HEK293 (cell line): ENCODE data around the gene GTF2IRD1.
A peak's percentile ranks its signal among the peaks of the same experiment; 100 is the strongest.

Source experiments
- CTCF ChIA-PET: fragments of 350-600 bp; formaldehyde crosslinking; extraction: SDS; loops from one replicate; lab custom pipeline; 2021; ENCODE audit warnings: antibody characterized with exemption; lab: Yijun Ruan, JAX
- POLR2A ChIA-PET: fragments of 300-600 bp; formaldehyde crosslinking; extraction: SDS; loops from one replicate; lab custom pipeline; 2020; ENCODE audit warnings: antibody characterized with exemption, inconsistent platforms; lab: Yijun Ruan, JAX
- H3K27ac ChIP-seq: fragments of 200-500 bp; sonication (Bioruptor generic); 2 replicates; pipeline ENCODE4 v1.5.1; 2014; ENCODE audit warnings: low read depth, low read length, control low read depth, inconsistent platforms; ENCODE audit errors: extremely low read depth
- H3K36me3 ChIP-seq, 2 experiments: fragments of 200-500 bp in 1 of 2; sonication (Bioruptor generic) in 1 of 2; 1 replicate in 1 of 2; 2 replicates in 1 of 2; pipeline ENCODE4 v1.5.1; 2014 to 2017; ENCODE audit warnings: inconsistent platforms in 2 of 2, low read length in 2 of 2; ENCODE audit not compliant: control insufficient read depth in 2 of 2, insufficient read depth in 1 of 2
- H3K4me1 ChIP-seq: fragments of 200-500 bp; sonication (Bioruptor generic); 2 replicates; pipeline ENCODE4 v1.5.1; 2014; ENCODE audit warnings: mild to moderate bottlenecking, low read length, inconsistent platforms; ENCODE audit not compliant: control insufficient read depth, insufficient read depth
- H3K4me3 ChIP-seq: 2 replicates; pipeline ENCODE4 v1.5.1; 2011; ENCODE audit warnings: low read depth, mild to moderate bottlenecking, control low read depth, low read length, moderate library complexity
- H3K9me3 ChIP-seq: fragments of 200-500 bp; sonication (Bioruptor generic); 2 replicates; pipeline ENCODE4 v1.5.1; 2014; ENCODE audit warnings: low read depth, low read length, inconsistent platforms; ENCODE audit not compliant: control insufficient read depth, insufficient read depth
- EGR2 ChIP-seq: fragments of 450-650 bp; formaldehyde crosslinking; IDR thresholded peaks from 2 replicates; pipeline ENCODE4 v1.5.1; 2016; ENCODE audit warnings: low read depth, missing biosample characterization, missing genetic modification characterization
- GLIS2 ChIP-seq: fragments of 450-650 bp; formaldehyde crosslinking; IDR thresholded peaks from 2 replicates; pipeline ENCODE4 v1.5.1; 2016; ENCODE audit warnings: missing biosample characterization, missing genetic modification characterization
- PBX3 ChIP-seq: sonication (generic); formaldehyde crosslinking; IDR thresholded peaks from 2 replicates; pipeline ENCODE4 v1.8.1; 2022; ENCODE audit warnings: mild to moderate bottlenecking, moderate library complexity, missing genetic modification reagents
- PRDM10 ChIP-seq: fragments of 450-650 bp; formaldehyde crosslinking; IDR thresholded peaks from 2 replicates; pipeline ENCODE4 v1.5.1; 2016; ENCODE audit warnings: missing biosample characterization, missing genetic modification characterization
- PRDM4 ChIP-seq: fragments of 450-650 bp; formaldehyde crosslinking; IDR thresholded peaks from 2 replicates; pipeline ENCODE4 v1.5.1; 2017; ENCODE audit warnings: missing biosample characterization, missing genetic modification characterization
- ZBTB7A ChIP-seq: fragments of 450-650 bp; formaldehyde crosslinking; IDR thresholded peaks from 2 replicates; pipeline ENCODE4 v1.5.1; 2016; ENCODE audit warnings: low read depth, missing biosample characterization, missing genetic modification characterization
- ZFHX2 ChIP-seq: fragments of 450-650 bp; formaldehyde crosslinking; conservative IDR thresholded peaks from 2 replicates; pipeline ENCODE4 v1.5.1; 2016; ENCODE audit warnings: missing biosample characterization, missing genetic modification characterization
- ZIC2 ChIP-seq: fragments of 450-650 bp; formaldehyde crosslinking; IDR thresholded peaks from 2 replicates; pipeline ENCODE4 v1.5.1; 2016; ENCODE audit warnings: missing biosample characterization, missing genetic modification characterization
- ZNF175 ChIP-seq: fragments of 450-650 bp; formaldehyde crosslinking; IDR thresholded peaks from 2 replicates; pipeline ENCODE4 v1.5.1; 2016; ENCODE audit warnings: missing biosample characterization, missing genetic modification characterization
- ZNF184 ChIP-seq: fragments of 450-650 bp; IDR thresholded peaks from 2 replicates; pipeline ENCODE4 v1.5.1; 2018; ENCODE audit warnings: missing biosample characterization, mild to moderate bottlenecking, missing genetic modification characterization
- ZNF2 ChIP-seq: fragments of 450-650 bp; formaldehyde crosslinking; IDR thresholded peaks from 2 replicates; pipeline ENCODE4 v1.5.1; 2016; ENCODE audit warnings: missing biosample characterization, missing genetic modification characterization
- ZNF561 ChIP-seq: fragments of 450-650 bp; IDR thresholded peaks from 2 replicates; pipeline ENCODE4 v1.5.1; 2018; ENCODE audit warnings: missing biosample characterization, missing genetic modification characterization, borderline replicate concordance
- ZNF585B ChIP-seq: fragments of 450-650 bp; formaldehyde crosslinking; IDR thresholded peaks from 2 replicates; pipeline ENCODE4 v1.5.1; 2016; ENCODE audit warnings: missing biosample characterization, missing genetic modification characterization
- ZNF658 ChIP-seq: fragments of 450-650 bp; formaldehyde crosslinking; IDR thresholded peaks from 2 replicates; pipeline ENCODE4; 2016; ENCODE audit warnings: missing biosample characterization, missing genetic modification characterization
- ZNF660 ChIP-seq: fragments of 450-650 bp; IDR thresholded peaks from 2 replicates; pipeline ENCODE4 v1.5.1; 2018; ENCODE audit warnings: missing biosample characterization, mild to moderate bottlenecking, missing genetic modification characterization
- ZNF677 ChIP-seq: fragments of 450-650 bp; IDR thresholded peaks from 2 replicates; pipeline ENCODE4 v1.5.0; 2018; ENCODE audit warnings: missing biosample characterization, mild to moderate bottlenecking, missing genetic modification characterization, moderate library complexity
- ZNF768 ChIP-seq: fragments of 450-650 bp; formaldehyde crosslinking; IDR thresholded peaks from 2 replicates; pipeline ENCODE4 v1.5.1; 2018; ENCODE audit warnings: missing biosample characterization, mild to moderate bottlenecking, missing genetic modification characterization

GTF2IRD1 gene

GRCh38 chr7:74542558-74543117, 88.9 kb downstream of the GTF2IRD1 start:
- H3K27ac ChIP-seq = no peak overlapping the region
- TF ChIP-seq PRDM4 (tag by site-specific recombination) = no peak
- TF ChIP-seq GLIS2 = 0 out of 2 replicates have a peak, but pooled peaks have one; percentile 18
- TF ChIP-seq ZNF175 (tag by site-specific recombination) = no peak
- peak; percentile 79; the same call in 1 of the 2 replicates for TF ChIP-seq ZNF660
- TF ChIP-seq ZNF2 (tag by site-specific recombination) = no peak
- 0 out of 2 replicates have a peak, but pooled peaks have one; percentile 12 for TF ChIP-seq PRDM10 (tag by site-specific recombination)
- TF ChIP-seq ZNF561 (tag by site-specific recombination) = peak; percentile 67; the same call in 1 of the 2 replicates
- TF ChIP-seq ZIC2 (tag by site-specific recombination) = peak; percentile 68
- 0 out of 2 replicates have a peak, but pooled peaks have one; percentile 29 for TF ChIP-seq ZNF184 (tag by site-specific recombination)
- peak; percentile 71 for TF ChIP-seq ZNF768 (tag by site-specific recombination)
- H3K36me3 ChIP-seq = peaks cover 16 to 44% of the 10 kb centered on the region in 2 experiments; a peak in 2 of 3 replicates
- ChIA-PET POLR2A (no interaction called here), CTCF (interaction anchor here (1.1 kb wide), 1 partner anchor 18 kb away, joined by 3 read pairs; no protein-coding TSS in a partner anchor)
- no peak overlapping the region for H3K4me3 ChIP-seq
- H3K9me3 ChIP-seq = no peaks in the 10 kb centered on the region
- no peaks in the 10 kb centered on the region for H3K4me1 ChIP-seq

- H3K4me3 ChIP-seq = no peak overlapping the region
- POLR2A ChIA-PET = no interaction called here
These were observed 91.2 kb downstream of the GTF2IRD1 start for GRCh38 chr7:74544706-74545469.

More at GRCh38 chr7:74544706-74545469, 91.2 kb downstream of the GTF2IRD1 start:
- Histone ChIP-seq H3K36me3 (peaks cover 16 to 35% of the 10 kb centered on the region in 2 experiments; a peak in 2 of 3 replicates), H3K4me1 (no peaks in the 10 kb centered on the region)
- CTCF ChIA-PET = interaction anchor here (0.6 to 1.3 kb wide), 3 partner anchors 86 to 127 kb away, joined by 3 read pairs; no protein-coding TSS in a partner anchor
- TF ChIP-seq ZNF677 (tag by site-specific recombination) = no peak
- TF ChIP-seq ZBTB7A (tag by site-specific recombination) = no peak
- TF ChIP-seq ZFHX2 (tag by site-specific recombination) = 0 out of 2 replicates have a peak, but pooled peaks have one; percentile 23
- TF ChIP-seq ZNF658 (tag by site-specific recombination) = no peak
- TF ChIP-seq ZNF585B (tag by site-specific recombination) = no peak
- peak; percentile 50; the same call in 1 of the 2 replicates for TF ChIP-seq EGR2
- no peak for TF ChIP-seq PBX3 (CRISPR knock-in tag)
- TF ChIP-seq, all 188 proteins: peak for 2
- Histone ChIP-seq H3K9me3 (no peaks in the 10 kb centered on the region), H3K27ac (no peak overlapping the region)
